Measurements from ENCODE around the gene ESAM. TPM values are rescaled to one million over a fixed set of nuclear protein-coding genes. Genes with fewer than 3 reads are reported as not detected.

ESAM gene
- total RNA-seq, 1 donor from 2014 or later = 39.0 TPM

GRCh38 chr11:124742555-124742954 lies 19.5 kb downstream of the ESAM start:
- intact Hi-C loops (cut with DNase I) = no loop called here
- DNase-seq (no peak), ATAC-seq (ENCODE audit: poor library complexity) (no peak)

DNA sequence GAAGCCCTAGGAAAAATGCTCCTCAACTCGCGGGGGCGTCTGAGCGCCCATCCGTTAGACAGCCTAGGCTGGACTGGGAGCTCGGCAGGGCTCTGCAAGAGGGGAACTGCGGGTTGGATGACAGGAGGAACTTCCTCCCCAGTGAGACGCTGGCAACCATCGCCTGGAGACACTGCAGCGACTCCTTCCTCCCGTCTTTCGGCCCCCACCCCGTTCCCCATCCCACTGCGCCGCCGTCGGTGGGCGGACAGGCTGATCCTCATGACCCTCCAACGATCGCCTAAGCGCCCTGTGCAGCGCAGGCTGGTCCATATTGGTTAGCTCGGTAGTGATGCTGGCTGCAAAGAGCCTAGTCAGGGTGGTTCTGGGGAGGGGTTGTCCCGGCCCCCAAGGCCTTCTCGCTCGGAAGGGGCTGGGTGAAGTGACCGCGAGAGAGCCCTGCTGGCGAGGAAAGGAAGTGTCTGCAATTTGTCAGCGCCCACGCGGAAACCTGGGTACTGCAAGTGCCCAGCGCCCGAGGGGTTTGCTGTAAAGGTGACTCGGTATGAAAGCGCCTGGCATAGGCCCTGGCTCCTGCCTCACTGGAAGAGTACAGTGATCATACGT lies 21.7 kb downstream of the ESAM start:
- peak; percentile 52 for ATAC-seq (ENCODE audit: poor library complexity)
- intact Hi-C loops (cut with DNase I) = no loop called here

GRCh38 chr11:124739479-124740276 lies 22.4 kb downstream of the ESAM start, which contains the start of gene NRGN:
Gene NRGN (plus strand): TSS chr11:124739942. CDS start chr11:124740085, 143 bp downstream.
- ATAC-seq (ENCODE audit: poor library complexity) (peak; percentile 99), DNase-seq (peak; percentile 95)
- intact Hi-C loops (cut with DNase I) = no loop called here

More for the DNA sequence above, 21.7 kb downstream of the ESAM start:
- DNase-seq = peak; percentile 61

DNA sequence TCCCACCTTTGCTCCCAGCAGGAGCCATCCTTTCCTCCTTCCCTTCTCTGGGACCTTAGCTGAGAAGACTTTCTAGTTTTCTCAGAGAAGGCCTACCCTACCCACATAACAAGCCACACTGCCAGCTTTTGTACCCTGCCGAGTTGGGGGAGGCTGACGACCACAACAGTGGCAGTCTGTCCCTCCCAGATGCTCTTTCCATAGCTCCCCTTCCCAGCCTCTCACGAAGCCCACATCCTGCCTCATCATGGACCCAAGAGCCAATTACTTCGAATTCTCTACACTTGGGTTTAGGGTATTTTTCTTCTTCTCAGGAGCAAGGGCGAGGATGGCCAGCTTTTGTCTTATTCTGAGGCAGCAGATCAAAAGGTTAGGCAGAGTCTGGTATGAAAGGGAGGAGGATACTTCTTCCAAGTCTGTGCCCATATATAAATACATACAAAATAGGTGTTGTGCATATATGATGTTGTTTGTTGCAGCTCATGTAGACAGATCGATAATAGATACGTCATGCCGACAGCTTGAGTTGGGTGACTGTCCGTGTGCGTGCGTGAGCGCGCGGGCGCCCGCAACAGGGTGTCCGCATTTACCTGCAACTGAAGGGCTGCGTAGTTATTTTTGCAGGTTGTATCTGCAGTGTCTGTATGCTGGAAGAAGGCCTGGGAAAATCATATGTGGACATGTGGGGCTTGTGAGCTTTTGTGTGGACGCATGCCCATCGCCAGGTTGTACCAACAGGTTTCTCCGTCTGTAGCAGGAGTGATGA lies 23.2 kb downstream of the ESAM start:
- intact Hi-C loops (cut with DNase I) = no loop called here
- DNase-seq (no peak), ATAC-seq (ENCODE audit: poor library complexity) (no peak)

- ATAC-seq (ENCODE audit: poor library complexity) (no peak), DNase-seq (no peak)
- intact Hi-C loops (cut with DNase I) = no loop called here
These were observed 24.3 kb downstream of the ESAM start for GRCh38 chr11:124737638-124738305.

- no peak for DNase-seq
- no peak for ATAC-seq (ENCODE audit: poor library complexity)
- intact Hi-C loops (cut with DNase I) = no loop called here
These were observed 25.4 kb downstream of the ESAM start for GRCh38 chr11:124736736-124737135.

DNA sequence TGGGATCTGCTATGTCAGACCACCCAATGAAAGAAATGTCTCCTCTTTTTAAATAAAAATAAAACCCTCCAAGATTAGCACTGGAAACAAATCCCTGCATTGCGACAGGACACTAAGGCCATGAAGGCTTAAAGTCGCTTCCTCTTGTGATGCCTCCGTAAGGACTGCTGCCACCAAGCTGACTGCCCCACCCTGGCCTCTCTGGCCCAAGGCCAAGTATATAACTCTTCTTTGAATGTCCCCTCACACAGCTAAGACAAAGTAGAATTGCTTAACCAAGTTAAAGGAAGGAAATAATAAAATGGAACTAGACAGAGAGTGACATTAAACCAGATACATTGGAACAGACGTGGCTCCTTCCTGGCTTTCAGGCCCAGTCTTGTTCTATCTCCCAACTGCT lies 29.9 kb downstream of the ESAM start:
- ATAC-seq (ENCODE audit: poor library complexity) (peak; percentile 69), DNase-seq (peak; percentile 63)
- intact Hi-C loops (cut with DNase I) = no loop called here

DNA sequence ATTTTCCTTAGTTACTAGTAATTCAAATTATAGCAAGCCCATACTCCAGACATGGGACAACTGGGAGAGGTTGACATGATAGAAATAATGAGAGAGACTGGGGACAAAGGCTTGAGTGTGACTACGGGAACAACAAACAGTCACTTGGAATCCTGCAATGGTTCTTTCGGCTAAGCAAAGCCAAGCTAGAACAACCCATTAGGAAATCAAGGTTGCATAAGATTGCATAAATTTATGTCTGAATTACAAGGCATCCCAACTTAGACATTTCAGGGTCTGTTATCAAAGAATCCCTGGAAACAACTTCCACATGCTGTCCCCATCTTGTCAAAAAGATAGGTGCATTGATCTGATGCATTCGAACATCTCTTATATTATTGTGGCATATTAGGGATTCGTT lies 32.5 kb downstream of the ESAM start:
- ATAC-seq (ENCODE audit: poor library complexity) = no peak

GRCh38 chr11:124728134-124728533 lies 34.0 kb downstream of the ESAM start:
- intact Hi-C loops (cut with DNase I) = no loop called here
- ATAC-seq (ENCODE audit: poor library complexity) (no peak), DNase-seq (no peak)

More for the DNA sequence above, 32.5 kb downstream of the ESAM start:
- intact Hi-C loops (cut with DNase I) = no loop called here
- DNase-seq = no peak

DNA sequence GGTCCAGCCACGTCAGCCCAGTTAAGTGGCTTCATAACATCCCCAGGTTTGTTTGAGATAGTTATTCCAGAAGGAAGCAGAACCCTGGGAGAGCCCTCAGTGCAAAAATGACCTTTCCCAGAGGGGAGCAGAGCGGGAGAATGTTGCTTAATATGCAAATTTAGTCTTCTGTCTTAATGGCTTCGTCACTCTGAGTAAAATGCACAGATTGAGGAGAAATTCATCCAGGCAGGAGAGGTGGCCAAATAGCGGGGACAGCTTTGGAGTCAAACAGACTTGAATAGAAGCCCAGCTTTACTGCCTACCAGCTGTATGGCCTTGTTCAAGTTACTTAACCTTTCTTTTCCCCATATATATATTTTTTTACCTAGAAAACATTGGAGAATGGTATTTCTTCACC lies 34.6 kb downstream of the ESAM start:
- no peak for DNase-seq
- no peak for ATAC-seq (ENCODE audit: poor library complexity)
- intact Hi-C loops (cut with DNase I) = no loop called here

DNA sequence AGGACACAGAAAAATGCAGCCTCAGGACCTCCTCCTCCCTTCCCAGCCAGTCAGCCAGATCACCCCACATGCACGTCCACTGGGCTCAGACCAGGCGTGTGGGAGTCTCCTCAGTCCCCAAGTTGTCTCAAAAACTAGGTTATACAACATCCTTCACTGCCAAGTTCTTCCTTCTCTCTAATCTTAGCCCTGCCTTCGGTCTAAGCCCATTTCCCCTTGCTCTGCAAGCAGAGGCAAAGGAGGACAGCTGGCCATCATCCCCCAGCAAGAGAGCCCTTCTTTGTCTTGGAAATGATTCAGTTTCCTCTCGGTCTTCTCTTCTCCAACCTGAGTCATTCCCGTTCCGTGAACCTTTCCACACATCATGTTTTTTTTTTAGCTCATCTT lies 36.4 kb downstream of the ESAM start:
- DNase-seq = no peak
- intact Hi-C loops (cut with DNase I) = no loop called here
- ATAC-seq (ENCODE audit: poor library complexity) = peak; percentile 41

DNA sequence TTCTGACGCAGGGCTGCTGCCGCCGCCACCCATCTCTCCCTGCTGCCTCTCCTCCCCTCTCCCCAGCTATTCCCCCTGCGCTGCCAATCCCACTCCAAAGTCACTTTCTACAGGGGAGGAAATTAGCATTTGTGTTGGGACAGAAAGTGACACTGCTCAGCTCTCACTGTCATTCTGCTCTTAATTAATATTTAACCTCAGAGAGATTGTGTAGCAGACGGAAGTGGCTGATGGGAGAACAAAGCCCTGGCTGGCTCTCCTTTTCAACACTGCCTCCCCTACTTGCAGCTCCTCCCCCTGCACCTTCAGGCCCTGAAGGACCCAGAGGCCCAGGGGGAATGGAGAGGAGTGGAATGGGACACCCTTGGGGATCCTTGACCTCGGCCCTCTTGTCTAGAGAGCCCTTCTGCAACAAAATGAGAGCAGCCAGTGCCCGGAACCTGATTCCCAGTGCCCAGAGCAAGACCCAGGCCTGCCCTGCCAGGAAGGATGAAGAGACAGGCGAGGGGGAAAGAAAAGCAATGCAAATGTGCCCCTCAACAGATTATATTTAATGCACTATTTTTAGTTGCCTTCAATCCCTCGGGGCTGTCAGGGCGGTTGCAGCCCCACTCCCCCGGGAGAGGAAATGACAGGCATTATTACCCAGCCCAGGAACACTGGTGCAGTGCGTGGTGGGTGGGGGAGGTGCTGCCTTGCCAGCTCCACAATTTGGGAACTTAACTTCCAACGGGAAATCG lies 36.9 kb downstream of the ESAM start:
- DNase-seq (no peak), ATAC-seq (ENCODE audit: poor library complexity) (peak; percentile 64)
- intact Hi-C loops (cut with DNase I) = no loop called here

DNA sequence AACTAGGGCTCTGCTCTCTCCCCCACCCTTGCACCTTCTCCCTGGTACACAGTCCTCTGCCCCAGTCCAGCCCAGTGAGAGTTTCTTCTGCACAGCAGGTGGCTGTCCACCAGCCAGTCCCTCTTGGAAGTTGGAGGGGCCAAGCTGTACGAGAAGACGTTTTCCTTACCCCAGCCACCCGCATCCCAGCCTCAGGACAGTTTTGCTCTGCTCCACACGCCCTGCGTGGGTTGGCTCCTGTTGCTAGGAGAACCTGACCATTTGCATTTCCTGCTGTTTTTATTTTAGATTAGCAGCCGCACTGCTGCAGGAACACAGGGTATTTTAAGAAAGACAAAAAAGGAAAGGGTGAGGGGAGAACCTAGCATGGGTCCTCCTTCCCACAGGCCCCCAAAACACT lies 39.9 kb downstream of the ESAM start:
- no peak for ATAC-seq (ENCODE audit: poor library complexity)
- DNase-seq = no peak
- intact Hi-C loops (cut with DNase I) = no loop called here

DNA sequence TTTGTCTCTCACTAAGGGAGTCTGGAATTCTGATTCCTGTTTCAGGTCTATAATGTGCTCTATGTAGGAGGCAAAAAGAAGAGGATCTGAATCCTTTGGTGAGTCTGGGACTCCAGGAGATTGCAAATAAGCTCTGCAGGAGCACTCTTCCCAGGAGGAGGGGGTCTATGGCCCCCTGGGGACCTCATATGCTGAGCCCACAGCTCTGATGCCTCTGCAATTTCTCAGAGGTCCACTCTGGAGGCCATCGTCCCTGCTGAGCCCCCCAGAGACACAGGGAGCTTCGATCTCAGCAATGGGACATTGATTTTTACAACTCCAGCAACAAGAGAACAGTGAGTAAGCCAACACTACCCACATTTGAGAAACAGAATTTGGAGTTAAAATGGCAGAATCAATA lies 42.6 kb downstream of the ESAM start:
- no peak for DNase-seq
- ATAC-seq (ENCODE audit: poor library complexity) = no peak
- intact Hi-C loops (cut with DNase I) = no loop called here

DNA sequence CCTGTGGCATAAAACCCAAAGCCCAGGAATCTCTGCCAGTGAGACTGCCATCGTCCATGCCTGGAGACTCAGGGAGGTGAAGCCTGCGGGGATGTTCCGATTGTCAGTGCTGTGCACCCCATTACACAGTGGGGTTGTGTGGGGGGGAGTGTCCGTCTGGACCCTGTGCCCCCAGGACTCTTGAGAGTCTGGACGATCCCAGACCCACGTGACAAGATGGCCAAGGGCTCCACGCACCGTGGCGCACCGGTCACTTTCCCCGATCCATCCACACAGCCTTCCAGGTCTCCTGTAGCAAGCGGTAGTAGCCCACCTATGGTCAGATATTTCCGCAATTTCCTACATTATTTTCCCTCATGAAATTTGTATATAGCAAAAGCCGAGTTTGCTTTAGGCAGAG lies 43.3 kb downstream of the ESAM start:
- DNase-seq (no peak), ATAC-seq (ENCODE audit: poor library complexity) (no peak)
- intact Hi-C loops (cut with DNase I) = no loop called here

- peak; percentile 73 for ATAC-seq (ENCODE audit: poor library complexity)
- DNase-seq = peak; percentile 62
- intact Hi-C loops (cut with DNase I) = no loop called here
These were observed 44.1 kb downstream of the ESAM start for GRCh38 chr11:124717786-124718651.

GRCh38 chr11:124717421-124717785 lies 44.7 kb downstream of the ESAM start:
- intact Hi-C loops (cut with DNase I) = no loop called here
- no peak for DNase-seq
- ATAC-seq (ENCODE audit: poor library complexity) = peak; percentile 59

- DNase-seq (no peak), ATAC-seq (ENCODE audit: poor library complexity) (no peak)
- intact Hi-C loops (cut with DNase I) = no loop called here
These were observed 45.5 kb downstream of the ESAM start for GRCh38 chr11:124716591-124716990.
